CD4-positive, alpha-beta T cell treated with Interleukin-15 for 1 hour (primary cell): ENCODE results near the gene GABRB1.

Experiments
- DNase-seq: peaks from one replicate; pipeline ENCODE4 v3.0.0-alpha.2; 2020

Gene GABRB1

GRCh38 chr4:47122592-47123291, 91.4 kb downstream of the GABRB1 start:
- peak; percentile 27 for DNase-seq

- no peak for DNase-seq
Measured at GRCh38 chr4:47128991-47129390, 97.6 kb downstream of the GABRB1 start.

GRCh38 chr4:47135210-47135609, 103.8 kb downstream of the GABRB1 start:
- DNase-seq = no peak

- no peak for DNase-seq
Measured at GRCh38 chr4:47143261-47143660, 111.9 kb downstream of the GABRB1 start.

GRCh38 chr4:47145630-47146029, 114.3 kb downstream of the GABRB1 start:
- no peak for DNase-seq

GRCh38 chr4:47154816-47155370, 123.5 kb downstream of the GABRB1 start:
- DNase-seq = no peak

- no peak for DNase-seq
Measured at GRCh38 chr4:47155919-47156318, 124.6 kb downstream of the GABRB1 start.

GRCh38 chr4:47160095-47160494, 128.7 kb downstream of the GABRB1 start:
- DNase-seq = no peak

- no peak for DNase-seq
Measured at GRCh38 chr4:47167081-47168035, 136.0 kb downstream of the GABRB1 start.

- no peak for DNase-seq
Measured at GRCh38 chr4:47184083-47184482, 152.7 kb downstream of the GABRB1 start.

GRCh38 chr4:47185761-47186160, 154.4 kb downstream of the GABRB1 start:
- DNase-seq = no peak

- no peak for DNase-seq
Measured at GRCh38 chr4:47187608-47188007, 156.2 kb downstream of the GABRB1 start.

- DNase-seq = no peak
Measured at GRCh38 chr4:47193179-47193578, 161.8 kb downstream of the GABRB1 start.

- DNase-seq = no peak
Measured at GRCh38 chr4:47194036-47194737, 162.8 kb downstream of the GABRB1 start.

GRCh38 chr4:47195706-47196105, 164.3 kb downstream of the GABRB1 start:
- DNase-seq = no peak

- no peak for DNase-seq
Measured at GRCh38 chr4:47198791-47199190, 167.4 kb downstream of the GABRB1 start.

GRCh38 chr4:47203593-47203992, 172.2 kb downstream of the GABRB1 start:
- no peak for DNase-seq

GRCh38 chr4:47207555-47207954, 176.2 kb downstream of the GABRB1 start:
- DNase-seq = no peak

GRCh38 chr4:47209833-47210232, 178.5 kb downstream of the GABRB1 start:
- no peak for DNase-seq

GRCh38 chr4:47210828-47211227, 179.5 kb downstream of the GABRB1 start:
- no peak for DNase-seq

GRCh38 chr4:47213106-47213505, 181.7 kb downstream of the GABRB1 start:
- DNase-seq = no peak

GRCh38 chr4:47213539-47213938, 182.2 kb downstream of the GABRB1 start:
- no peak for DNase-seq

GRCh38 chr4:47213971-47214370, 182.6 kb downstream of the GABRB1 start:
- DNase-seq = no peak
